ENCODE data around the gene AFF3. TPM values are rescaled to one million over a fixed set of nuclear protein-coding genes. Genes with fewer than 3 reads are reported as not detected.

The AFF3 gene
- total RNA-seq, 1 experiment from 2014 or later = 0.22 TPM

DNA sequence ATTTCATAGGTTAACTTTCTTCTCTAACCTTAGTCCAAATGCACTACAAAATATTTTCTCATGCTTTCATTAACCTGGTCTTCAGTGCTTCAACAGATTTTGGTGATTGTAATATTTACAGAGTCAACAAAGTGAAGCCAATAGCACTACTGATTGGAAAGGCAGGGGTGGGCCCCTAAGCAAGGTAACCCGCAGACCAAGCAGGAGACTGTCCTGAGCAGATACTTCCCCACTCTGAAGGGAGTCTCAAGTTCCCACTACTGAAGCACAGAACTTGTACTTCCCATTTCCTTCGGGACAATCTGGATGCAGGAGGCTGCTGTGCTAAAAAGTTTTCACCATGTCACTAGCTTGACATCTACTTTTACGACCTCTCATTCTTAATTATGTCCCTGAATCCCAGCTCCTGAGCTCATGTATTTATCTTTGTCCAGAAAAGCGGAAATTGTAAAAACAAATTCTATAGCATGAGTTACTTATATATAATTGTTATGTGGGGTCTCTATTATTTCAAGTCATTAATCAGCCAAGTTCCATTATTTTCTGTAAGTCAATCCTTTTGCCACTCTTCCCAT lies 341.0 kb downstream of the AFF3 start:
- no peak overlapping the region for H2BK5ac ChIP-seq (ENCODE audit: insufficient read length, low read length)
- no peak overlapping the region for H4K91ac ChIP-seq (ENCODE audit: insufficient read length, low read depth, low read length)
- H3K18ac ChIP-seq (ENCODE audit: insufficient read length, low read depth, low read length) = no peak overlapping the region
- WGBS (ENCODE audit: extremely low coverage, insufficient read length, low lambda C conversion rate) = no CpG with 5 or more reads among the region's 4 CpGs
- no peak overlapping the region for H3K4me2 ChIP-seq (ENCODE audit: insufficient read depth, insufficient read length, low read length)
- Mint-ChIP-seq H3K27ac (no peak overlapping the region), H3K9me3 (peaks cover 14 to 17% of the 10 kb centered on the region in 2 experiments), H3K4me1 (no peaks in the 10 kb centered on the region), H3K36me3 (ENCODE audit: insufficient read depth in 1 of 3, low read depth in 3 of 3) (peaks cover 0 to 5% (median 0%) of the 10 kb centered on the region in 3 experiments; a peak in 2 of 7 replicates), H3K4me3 (no peak overlapping the region), H3K27me3 (ENCODE audit: low read depth) (peaks cover under 1% of the 10 kb centered on the region)
- no peak overlapping the region for H3K23ac ChIP-seq (ENCODE audit: insufficient read length, low read depth, low read length)
- no peak overlapping the region for H3K9ac ChIP-seq (ENCODE audit: extremely low read depth, insufficient read length, low read length)
- DNase-seq = no peak
- no peaks in the 10 kb centered on the region for H4K20me1 ChIP-seq (ENCODE audit: control insufficient read depth, insufficient read depth, insufficient read length)
- H3K23me2 ChIP-seq (ENCODE audit: insufficient read length, low read depth, low read length, poor library complexity, severe bottlenecking) = no peaks in the 10 kb centered on the region
- no peak overlapping the region for H2BK15ac ChIP-seq (ENCODE audit: low read depth, low read length)
- H2AK5ac ChIP-seq (ENCODE audit: insufficient read length, low read length) = no peak overlapping the region
- no peak overlapping the region for H3K56ac ChIP-seq (ENCODE audit: insufficient read length, low read depth, low read length)
- H3T11ph ChIP-seq (ENCODE audit: low read length) = no peak overlapping the region
- no peak overlapping the region for H3K4ac ChIP-seq (ENCODE audit: low read depth, low read length)
- H3K9me3 ChIP-seq (ENCODE audit: control insufficient read depth, low read depth, low read length) = no peaks in the 10 kb centered on the region
- H3K27ac ChIP-seq (ENCODE audit: insufficient read length, low read depth, low read length) = no peak overlapping the region
- H2AFZ ChIP-seq (ENCODE audit: low read length) = no peak overlapping the region
- no peak overlapping the region for H2BK12ac ChIP-seq (ENCODE audit: insufficient read length, low read depth, low read length)
- no peak overlapping the region for H2BK120ac ChIP-seq (ENCODE audit: low read depth, low read length, poor library complexity, severe bottlenecking)
- no peaks in the 10 kb centered on the region for H3K79me2 ChIP-seq (ENCODE audit: insufficient read depth, low read length)
- H3K14ac ChIP-seq (ENCODE audit: insufficient read depth, low read length) = no peak overlapping the region
- no peak overlapping the region for H4K8ac ChIP-seq (replicated peaks; ENCODE audit: insufficient read length, low read depth, low read length)
- H3K27me3 ChIP-seq (ENCODE audit: insufficient read depth, low read length) = no peaks in the 10 kb centered on the region
- no peak overlapping the region for H2BK20ac ChIP-seq (ENCODE audit: low read depth, low read length, poor library complexity, severe bottlenecking)
- H3K4me1 ChIP-seq (ENCODE audit: insufficient read depth, low read length) = no peaks in the 10 kb centered on the region
- no peaks in the 10 kb centered on the region for H3K79me1 ChIP-seq (ENCODE audit: insufficient read depth, low read depth, low read length, poor library complexity, severe bottlenecking)
- TF ChIP-seq, protein P1, sequence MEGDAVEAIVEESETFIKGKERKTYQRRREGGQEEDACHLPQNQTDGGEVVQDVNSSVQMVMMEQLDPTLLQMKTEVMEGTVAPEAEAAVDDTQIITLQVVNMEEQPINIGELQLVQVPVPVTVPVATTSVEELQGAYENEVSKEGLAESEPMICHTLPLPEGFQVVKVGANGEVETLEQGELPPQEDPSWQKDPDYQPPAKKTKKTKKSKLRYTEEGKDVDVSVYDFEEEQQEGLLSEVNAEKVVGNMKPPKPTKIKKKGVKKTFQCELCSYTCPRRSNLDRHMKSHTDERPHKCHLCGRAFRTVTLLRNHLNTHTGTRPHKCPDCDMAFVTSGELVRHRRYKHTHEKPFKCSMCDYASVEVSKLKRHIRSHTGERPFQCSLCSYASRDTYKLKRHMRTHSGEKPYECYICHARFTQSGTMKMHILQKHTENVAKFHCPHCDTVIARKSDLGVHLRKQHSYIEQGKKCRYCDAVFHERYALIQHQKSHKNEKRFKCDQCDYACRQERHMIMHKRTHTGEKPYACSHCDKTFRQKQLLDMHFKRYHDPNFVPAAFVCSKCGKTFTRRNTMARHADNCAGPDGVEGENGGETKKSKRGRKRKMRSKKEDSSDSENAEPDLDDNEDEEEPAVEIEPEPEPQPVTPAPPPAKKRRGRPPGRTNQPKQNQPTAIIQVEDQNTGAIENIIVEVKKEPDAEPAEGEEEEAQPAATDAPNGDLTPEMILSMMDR (conservative IDR thresholded peaks at IDR 0.05) = no peak
- no peak overlapping the region for H4K5ac ChIP-seq (ENCODE audit: insufficient read length, low read depth, low read length)
